A549 (cell line): ENCODE measurements around the gene NCOA3. TPM values are rescaled to one million over a fixed set of nuclear protein-coding genes. Genes with fewer than 3 reads are reported as not detected.

Experiments
- ATAC-seq, 2 experiments: fragments of 200-7000 bp in 1 of 2; fragments of >200 bp in 1 of 2; cut with Nextera tagmentation in 1 of 2; cut with Tn5 transposase in 1 of 2; 3 replicates each; pipeline versions ENCODE4 v1.8.0 to v1.9.1; 2018 to 2020; ENCODE audit warnings: mild to moderate bottlenecking in 1 of 2, moderate library complexity in 1 of 2
- CTCF ChIA-PET: fragments of 300-600 bp; sonication (Branson Sonifier 250); formaldehyde crosslinking; extraction: SDS; loops from one replicate; lab custom pipeline; 2021; ENCODE audit warnings: antibody characterized with exemption, inconsistent platforms; lab: Yijun Ruan, JAX
- POLR2A ChIA-PET: fragments of 350-600 bp; formaldehyde crosslinking; extraction: SDS; loops from one replicate; lab custom pipeline; 2021; ENCODE audit warnings: antibody characterized with exemption, inconsistent platforms; lab: Yijun Ruan, JAX
- DNase-seq, 2 experiments: peaks; one replicate each; pipeline versions ENCODE4 v3.0.0 to v3.0.0-alpha.2; 2011 to 2016; ENCODE audit warnings: low read depth in 1 of 2, low spot score in 1 of 2
- FAIRE-seq: peaks from 2 replicates; lab custom pipeline; 2011; peaks lifted over from hg19 to GRCh38; lab: Jason Lieb, UNC
- H3K27ac ChIP-seq, 2 experiments: fragments of >200 bp; sonication (Bioruptor Twin); formaldehyde crosslinking; 3 replicates each; pipeline ENCODE4 v1.5.1; 2016 to 2017
- H3K4me1 ChIP-seq: fragments of >200 bp; sonication (Bioruptor Twin); formaldehyde crosslinking; 3 replicates; pipeline ENCODE4 v1.6.1; 2016
- H3K4me2 ChIP-seq: fragments of >200 bp; sonication (Bioruptor Twin); formaldehyde crosslinking; 3 replicates; pipeline ENCODE4 v1.6.1; 2016
- H3K4me3 ChIP-seq: fragments of >200 bp; sonication (Bioruptor Twin); formaldehyde crosslinking; 3 replicates; pipeline ENCODE4 v1.5.1; 2016
- H3K9me3 ChIP-seq: fragments of >200 bp; sonication (Bioruptor Twin); formaldehyde crosslinking; 3 replicates; pipeline ENCODE4 v1.6.1; 2016
- CBX8 ChIP-seq: fragments of 200-600 bp; sonication (generic); IDR thresholded peaks from 2 replicates; pipeline ENCODE4 v1.6.1; 2016
- E2F6 ChIP-seq: IDR thresholded peaks from 2 replicates; pipeline ENCODE4 v1.6.1; 2012; ENCODE audit warnings: low read depth, borderline replicate concordance
- EP300 ChIP-seq, 2 experiments: fragments of >200 bp; sonication (Bioruptor Twin); formaldehyde crosslinking; IDR thresholded peaks; 2 replicates in 1 of 2; 3 replicates in 1 of 2; pipeline ENCODE4 v1.6.1; 2016 to 2017
- ESRRA ChIP-seq: fragments of 150-350 bp; IDR thresholded peaks from 2 replicates; pipeline ENCODE4 v1.6.1; 2014; ENCODE audit warnings: mild to moderate bottlenecking, low read length, borderline replicate concordance
- FOSB ChIP-seq: fragments of 250-450 bp; sonication (Bioruptor Pico); IDR thresholded peaks from 2 replicates; pipeline ENCODE4 v1.5.0; 2020; ENCODE audit warnings: mild to moderate bottlenecking, moderate library complexity
- FOSL2 ChIP-seq, 2 experiments: fragments of 450-650 bp in 1 of 2; fragments of >200 bp in 1 of 2; sonication (Bioruptor Twin) in 1 of 2; formaldehyde crosslinking; IDR thresholded peaks; 2 replicates each; pipeline versions ENCODE4 v1.5.0 to v1.6.1; 2016 to 2020; ENCODE audit warnings: mild to moderate bottlenecking in 1 of 2, moderate library complexity in 1 of 2
- GATA3 ChIP-seq: IDR thresholded peaks from 2 replicates; pipeline ENCODE4 v1.6.1; 2012; ENCODE audit warnings: borderline replicate concordance
- HDAC2 ChIP-seq: fragments of 200-600 bp; sonication (generic); IDR thresholded peaks from 2 replicates; pipeline ENCODE4 v1.6.1; 2016
- HES2 ChIP-seq: fragments of >200 bp; sonication (Bioruptor Twin); formaldehyde crosslinking; IDR thresholded peaks from 2 replicates; pipeline ENCODE4 v1.6.1; 2016
- HMGXB4 ChIP-seq: fragments of 250-450 bp; sonication (Bioruptor Pico); IDR thresholded peaks from 2 replicates; pipeline ENCODE4 v1.5.0; 2021; ENCODE audit warnings: mild to moderate bottlenecking, moderate library complexity, borderline replicate concordance
- HOXB13 ChIP-seq: fragments of 250-450 bp; sonication (Bioruptor Pico); IDR thresholded peaks from 2 replicates; pipeline ENCODE4 v1.5.0; 2020; ENCODE audit warnings: low read depth, mild to moderate bottlenecking, moderate library complexity
- HOXB5 ChIP-seq: fragments of 250-450 bp; sonication (Bioruptor Pico); IDR thresholded peaks from 2 replicates; pipeline ENCODE4 v1.5.0; 2020; ENCODE audit warnings: mild to moderate bottlenecking, moderate library complexity
- JUN ChIP-seq, 2 experiments: fragments of >200 bp; sonication (Bioruptor Twin); formaldehyde crosslinking; IDR thresholded peaks; 2 replicates in 1 of 2; 3 replicates in 1 of 2; pipeline ENCODE4 v1.6.1; 2016 to 2017
- JUNB ChIP-seq: fragments of >200 bp; sonication (Bioruptor Twin); formaldehyde crosslinking; IDR thresholded peaks from 2 replicates; pipeline ENCODE4 v1.6.1; 2016
- KDM1A ChIP-seq: fragments of 200-600 bp; sonication (generic); IDR thresholded peaks from 2 replicates; pipeline ENCODE4 v1.6.1; 2016; ENCODE audit warnings: low read depth, mild to moderate bottlenecking
- MAFK ChIP-seq: fragments of 450-650 bp; IDR thresholded peaks from 2 replicates; pipeline ENCODE4 v1.6.1; 2014; ENCODE audit not compliant: partially characterized antibody
- MAZ ChIP-seq: fragments of 150-350 bp; IDR thresholded peaks from 2 replicates; pipeline ENCODE4 v1.6.1; 2014; ENCODE audit warnings: antibody characterized with exemption, low read depth, low read length, borderline replicate concordance
- NFE2L2 ChIP-seq: fragments of 150-350 bp; conservative IDR thresholded peaks from 2 replicates; pipeline ENCODE4 v1.6.1; 2014; ENCODE audit warnings: low read length
- POLR2A ChIP-seq: IDR thresholded peaks from 2 replicates; pipeline ENCODE4 v1.6.1; 2012; ENCODE audit warnings: mild to moderate bottlenecking, low read length
- RAD21 ChIP-seq, 2 experiments: fragments of >200 bp in 1 of 2; sonication (Bioruptor Twin) in 1 of 2; formaldehyde crosslinking in 1 of 2; IDR thresholded peaks in 1 of 2; conservative IDR thresholded peaks in 1 of 2; 2 replicates in 1 of 2; 3 replicates in 1 of 2; pipeline ENCODE4 v1.6.1; 2012 to 2018; ENCODE audit warnings: inconsistent platforms in 1 of 2
- REST ChIP-seq: fragments of 200-600 bp; sonication (generic); IDR thresholded peaks from 2 replicates; pipeline ENCODE4 v1.6.1; 2016; ENCODE audit warnings: antibody characterized with exemption, mild to moderate bottlenecking, moderate library complexity
- ZC3H11A ChIP-seq: fragments of 450-650 bp; IDR thresholded peaks from 2 replicates; pipeline ENCODE4 v1.6.1; 2014; ENCODE audit warnings: antibody characterized with exemption, mild to moderate bottlenecking
- ZFP36 ChIP-seq: fragments of 450-650 bp; IDR thresholded peaks from 2 replicates; pipeline ENCODE4 v1.6.1; 2014; ENCODE audit warnings: borderline replicate concordance; ENCODE audit not compliant: partially characterized antibody
- ZNF302 ChIP-seq: fragments of 250-450 bp; sonication (Bioruptor Pico); IDR thresholded peaks from 2 replicates; pipeline ENCODE4 v1.9.0; 2021; ENCODE audit warnings: inconsistent platforms, mild to moderate bottlenecking, moderate library complexity
- WGBS: methylation state at CpG from one replicate; pipeline ENCODE4 v1.1.6; 2017; ENCODE audit errors: missing lambda C conversion rate; 5-methylcytosine and 5-hydroxymethylcytosine counted together
- polyA plus RNA-seq, 4 experiments: library from polyadenylated mRNA; depleted of rRNA in 3 of 4; stranded (reverse); fragments of >200 nt; fragmentation: RNase III in 1 of 4; extraction: RNeasy Plus Mini Kit Qiagen cat#74134 plus additional on column Dnase treatment in 1 of 4; gene quantifications; 2 replicates in 3 of 4; 3 replicates in 1 of 4; pipeline ENCODE4 v1.2.3, GENCODE V29; 2011 to 2017
- TF ChIP-seq, protein P1 (sequence below): IDR thresholded peaks from 2 replicates; pipeline ENCODE4 v1.6.1; 2012
- TF ChIP-seq, protein P2 (sequence below): fragments of 250-450 bp; sonication (Bioruptor Pico); IDR thresholded peaks from 2 replicates; pipeline ENCODE4 v1.5.0; 2020; ENCODE audit warnings: low read depth, mild to moderate bottlenecking, moderate library complexity

NCOA3 gene
- polyA plus RNA-seq, 2 of the 4 experiments (the other 2 are of a cell fraction): 42.9 to 136 TPM

DNA sequence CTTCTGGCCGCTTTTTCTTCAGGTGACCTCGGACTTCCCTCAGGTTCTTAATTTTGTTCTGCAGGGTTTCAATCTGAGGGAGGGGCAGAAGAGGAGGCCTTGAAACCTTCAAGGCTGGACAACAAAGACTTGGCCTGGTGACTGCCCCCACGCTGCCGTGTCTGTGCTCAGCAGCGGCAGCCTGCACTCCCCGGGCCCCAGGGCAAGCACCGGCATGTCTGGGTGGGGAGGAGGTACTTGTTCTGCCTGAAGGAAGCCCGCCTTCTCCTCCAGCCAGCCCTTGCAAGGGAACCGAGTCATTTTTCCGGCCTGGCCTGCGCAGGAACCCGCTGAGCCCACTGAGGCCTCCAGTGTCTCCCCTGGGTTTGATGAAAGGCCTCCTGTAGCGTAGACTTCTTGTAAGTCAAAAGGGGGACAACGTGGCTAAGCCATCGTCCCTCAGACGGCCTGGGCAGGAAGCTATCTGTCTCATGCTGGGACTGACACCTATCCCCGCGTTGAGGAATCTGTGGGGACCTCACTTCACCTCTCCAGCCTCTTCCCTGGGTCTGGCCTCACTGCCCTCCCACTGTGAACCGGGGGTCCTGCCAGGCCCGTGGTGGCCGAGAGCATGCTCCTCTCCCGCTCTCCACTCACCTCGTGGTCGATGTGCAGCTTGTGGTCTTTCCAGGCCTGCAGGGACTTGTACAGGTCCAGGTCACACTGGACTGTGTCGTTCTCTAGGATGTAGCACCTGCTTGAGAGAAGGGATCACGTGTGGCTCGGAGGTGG is 163.7 kb downstream of the NCOA3 start:
- no peak overlapping the region for H3K4me2 ChIP-seq
- ChIA-PET CTCF (interaction anchor here (1.2 to 6.1 kb wide), 7 partner anchors 10 to 955 kb away, joined by 3 to 73 read pairs (median 24); no protein-coding TSS in a partner anchor), POLR2A (no interaction called here)
- WGBS: 88% methylated on average over 20 of the region's 27 CpGs
- DNase-seq: no peak
- FAIRE-seq: no peak
- TF ChIP-seq ZC3H11A (no peak), ZFP36 (no peak), NFE2L2 (no peak), MAZ (no peak)
- peaks cover 4% of the 10 kb centered on the region; the same call in 1 of the 3 replicates for H3K4me1 ChIP-seq
- H3K27ac ChIP-seq: peak overlapping the region in 1 of 2 experiments; percentile 30; a peak in 2 of 6 replicates
- H3K9me3 ChIP-seq: no peaks in the 10 kb centered on the region
- ATAC-seq: no peak
- H3K4me3 ChIP-seq: no peak overlapping the region

GRCh38 chr20:47666304-47666703 is 164.6 kb downstream of the NCOA3 start:
- POLR2A ChIA-PET: no interaction called here
- Histone ChIP-seq H3K4me3 (no peak overlapping the region), H3K4me2 (no peak overlapping the region), H3K4me1 (peaks cover 4% of the 10 kb centered on the region; the same call in 1 of the 3 replicates), H3K27ac (no peak overlapping the region), H3K9me3 (no peaks in the 10 kb centered on the region)
- no peak for DNase-seq
- FAIRE-seq: no peak
- TF ChIP-seq MAFK (no peak), HES2 (no peak), GATA3 (no peak), REST (no peak), ESRRA (no peak), HMGXB4 (CRISPR knock-in tag) (no peak), HOXB5 (no peak)
- TF ChIP-seq, protein P1, sequence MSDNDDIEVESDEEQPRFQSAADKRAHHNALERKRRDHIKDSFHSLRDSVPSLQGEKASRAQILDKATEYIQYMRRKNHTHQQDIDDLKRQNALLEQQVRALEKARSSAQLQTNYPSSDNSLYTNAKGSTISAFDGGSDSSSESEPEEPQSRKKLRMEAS: no peak
- CTCF ChIA-PET: interaction anchor here (1.2 to 4.1 kb wide), 3 partner anchors 9 to 955 kb away, joined by 3 to 22 read pairs (median 20); no protein-coding TSS in a partner anchor
- no peak for ATAC-seq
- WGBS: 92% methylated on average over 19 of the region's 19 CpGs

- no peaks in the 10 kb centered on the region for H3K9me3 ChIP-seq
- ChIA-PET POLR2A (no interaction called here), CTCF (interaction anchor here (3.9 to 4.1 kb wide), 2 partner anchors 11 to 954 kb away, joined by 20 to 22 read pairs; no protein-coding TSS in a partner anchor)
- WGBS: 87% methylated on average over 5 of the region's 5 CpGs
- H3K4me1 ChIP-seq: peaks cover 4% of the 10 kb centered on the region; the same call in 1 of the 3 replicates
- H3K4me2 ChIP-seq: no peak overlapping the region
- no peak overlapping the region for H3K4me3 ChIP-seq
- DNase-seq: no peak
- no peak for ATAC-seq
- FAIRE-seq: no peak
- H3K27ac ChIP-seq: no peak overlapping the region
- TF ChIP-seq KDM1A: no peak
- no peak for TF ChIP-seq MAZ
- TF ChIP-seq CBX8: no peak
- TF ChIP-seq FOSB (CRISPR knock-in tag): no peak
- no peak for TF ChIP-seq RAD21 (conservative IDR thresholded peaks at IDR 0.05 in 1 of 2, IDR thresholded peaks at IDR 0.05 in 1 of 2)
- TF ChIP-seq, protein P1: no peak
- TF ChIP-seq HOXB13 (CRISPR knock-in tag): no peak
- no peak for TF ChIP-seq ZNF302
- TF ChIP-seq EP300 (IDR thresholded peaks at IDR 0.05): no peak
- TF ChIP-seq JUN (IDR thresholded peaks at IDR 0.05): no peak
- TF ChIP-seq, protein P2, sequence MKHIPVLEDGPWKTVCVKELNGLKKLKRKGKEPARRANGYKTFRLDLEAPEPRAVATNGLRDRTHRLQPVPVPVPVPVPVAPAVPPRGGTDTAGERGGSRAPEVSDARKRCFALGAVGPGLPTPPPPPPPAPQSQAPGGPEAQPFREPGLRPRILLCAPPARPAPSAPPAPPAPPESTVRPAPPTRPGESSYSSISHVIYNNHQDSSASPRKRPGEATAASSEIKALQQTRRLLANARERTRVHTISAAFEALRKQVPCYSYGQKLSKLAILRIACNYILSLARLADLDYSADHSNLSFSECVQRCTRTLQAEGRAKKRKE (CRISPR knock-in tag): no peak
- no peak for TF ChIP-seq HDAC2
- TF ChIP-seq ZC3H11A: no peak
- TF ChIP-seq POLR2A: no peak
- TF ChIP-seq FOSL2 (IDR thresholded peaks at IDR 0.05): no peak
- no peak for TF ChIP-seq FOSL2 (CRISPR knock-in tag; IDR thresholded peaks at IDR 0.05)
- no peak for TF ChIP-seq E2F6
- no peak for TF ChIP-seq JUNB
These were observed 165.4 kb downstream of the NCOA3 start for GRCh38 chr20:47667086-47667485.
